HG03354 (cell line): ENCODE measurements around the gene CMTM7.

Experiments used
- ATAC-seq: cut with Tn5 transposase; IDR thresholded peaks from one replicate; pipeline ENCODE4 v1.9.1; 2021; ENCODE audit warnings: mild to moderate bottlenecking; ENCODE audit not compliant: unreplicated experiment, poor library complexity, severe bottlenecking

The CMTM7 gene

DNA sequence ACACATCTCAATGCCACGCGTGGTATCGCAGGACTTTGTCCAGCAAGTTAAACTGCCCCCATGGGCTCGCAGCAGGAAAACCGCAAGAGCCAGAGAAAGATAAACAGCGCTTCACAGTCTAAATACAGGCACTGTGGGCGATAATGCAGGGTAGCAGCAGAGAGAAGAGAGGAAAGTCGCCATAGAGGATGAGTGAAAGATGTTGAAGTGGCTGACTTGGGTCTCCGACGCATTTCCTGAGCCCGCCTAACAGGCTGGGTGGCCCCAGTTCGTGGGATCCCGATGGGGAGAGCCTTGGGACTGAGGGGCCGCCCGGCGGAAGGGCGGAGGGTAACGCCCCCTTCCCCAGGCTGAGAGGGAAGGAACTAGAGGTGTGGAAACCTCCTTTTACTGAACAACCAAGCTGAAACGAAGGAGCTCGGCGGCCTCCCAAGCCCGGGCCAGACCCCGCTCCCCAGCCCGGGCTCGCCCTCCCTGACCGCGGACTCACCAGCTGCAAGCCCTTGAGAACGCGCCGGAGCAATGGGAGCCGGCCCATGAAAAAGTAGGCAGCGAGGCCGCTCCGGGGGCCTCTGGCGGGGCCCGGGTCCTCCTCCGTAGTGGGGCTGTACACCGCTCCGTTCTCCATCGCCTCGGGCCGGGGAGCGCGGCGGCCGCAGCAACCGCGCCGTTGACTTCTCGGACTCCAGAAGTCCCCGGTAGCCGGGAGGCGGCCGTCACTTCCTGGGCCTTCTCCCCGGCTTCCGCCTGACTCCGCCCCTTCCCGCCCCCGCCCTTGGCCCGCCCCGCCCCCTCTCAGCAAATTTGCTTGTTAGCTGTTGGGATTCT, 110.7 kb downstream of the CMTM7 start, which contains the start of gene CMTM6:
Gene CMTM6, minus strand, starts transcription at position 735 of the 828 bp plus-strand sequence. Its CDS starts 107 bp downstream, at position 628.
- ATAC-seq, result peak; percentile 87

- peak; percentile 18 for ATAC-seq
These were observed 111.3 kb downstream of the CMTM7 start for GRCh38 chr3:32502946-32503286.
